Liver (tissue), 9 donors: ENCODE measurements around the gene HSPA12A. TPM values are rescaled to one million over a fixed set of nuclear protein-coding genes. Genes with fewer than 3 reads are reported as not detected.
A peak's percentile ranks its signal among the peaks of the same experiment; 100 is the strongest.

Experiments used
- DNase-seq: peaks from one replicate; pipeline ENCODE4 v3.0.0-alpha.2; 2017; ENCODE audit warnings: low spot score
- H3K27ac ChIP-seq, 2 donors: one replicate each; pipeline ENCODE4 v1.7.0; 2013; ENCODE audit warnings: inconsistent platforms in 2 of 2, low read length in 2 of 2, control low read depth in 1 of 2, low read depth in 1 of 2, mild to moderate bottlenecking in 1 of 2
- H3K27me3 ChIP-seq, 4 donors: one replicate each; pipeline versions ENCODE4 v1.6.1 to v1.7.0; 2013; ENCODE audit warnings: low read length in 3 of 4, inconsistent platforms in 1 of 4, mild to moderate bottlenecking in 1 of 4, moderate library complexity in 1 of 4; ENCODE audit not compliant: control insufficient read depth in 4 of 4, insufficient read depth in 4 of 4
- H3K36me3 ChIP-seq, 4 donors: one replicate each; pipeline versions ENCODE4 v1.6.1 to v1.7.0; 2013; ENCODE audit warnings: low read length in 3 of 4, mild to moderate bottlenecking in 3 of 4, low read depth in 1 of 4, moderate library complexity in 1 of 4; ENCODE audit not compliant: control insufficient read depth in 4 of 4, insufficient read depth in 3 of 4
- H3K4me1 ChIP-seq, 4 donors: one replicate each; pipeline versions ENCODE4 v1.6.1 to v1.7.0; 2013; ENCODE audit warnings: low read length in 3 of 4, mild to moderate bottlenecking in 3 of 4, moderate library complexity in 1 of 4; ENCODE audit not compliant: control insufficient read depth in 4 of 4, insufficient read depth in 4 of 4
- H3K4me3 ChIP-seq, 3 donors: one replicate each; pipeline versions ENCODE4 v1.6.1 to v1.7.0; 2013; ENCODE audit warnings: low read length in 3 of 3, control low read depth in 1 of 3, low read depth in 1 of 3, mild to moderate bottlenecking in 1 of 3
- H3K9ac ChIP-seq, 2 donors: one replicate each; pipeline ENCODE4 v1.7.0; 2013; ENCODE audit warnings: low read length in 2 of 2, mild to moderate bottlenecking in 2 of 2, moderate library complexity in 2 of 2, control low read depth in 1 of 2, low read depth in 1 of 2
- H3K9me3 ChIP-seq, 4 donors: one replicate each; pipeline versions ENCODE4 v1.6.1 to v1.7.0; 2013; ENCODE audit warnings: low read length in 3 of 4; ENCODE audit not compliant: control insufficient read depth in 4 of 4
- EGR1 ChIP-seq, 2 donors: IDR thresholded peaks; 2 replicates each; pipeline ENCODE4 v1.6.1; 2016 to 2018; ENCODE audit warnings: antibody characterized with exemption in 2 of 2, low read depth in 2 of 2
- FOXA1 ChIP-seq: IDR thresholded peaks from 2 replicates; pipeline ENCODE4 v1.6.1; 2016; ENCODE audit warnings: antibody characterized with exemption
- FOXA2 ChIP-seq: IDR thresholded peaks from 2 replicates; pipeline ENCODE4 v1.6.1; 2016; ENCODE audit warnings: antibody characterized with exemption
- GABPA ChIP-seq, 2 donors: IDR thresholded peaks in 1 of 2; conservative IDR thresholded peaks in 1 of 2; 2 replicates each; pipeline ENCODE4 v1.6.1; 2016; ENCODE audit warnings: antibody characterized with exemption in 2 of 2, mild to moderate bottlenecking in 1 of 2, moderate library complexity in 1 of 2
- HNF4G ChIP-seq: IDR thresholded peaks from 2 replicates; pipeline ENCODE4 v1.6.1; 2016; ENCODE audit warnings: antibody characterized with exemption
- JUND ChIP-seq, 2 donors: IDR thresholded peaks; 2 replicates each; pipeline ENCODE4 v1.6.1; 2016; ENCODE audit warnings: antibody characterized with exemption in 2 of 2
- NR2F2 ChIP-seq: IDR thresholded peaks from 2 replicates; pipeline ENCODE4 v1.6.1; 2016; ENCODE audit warnings: antibody characterized with exemption
- RAD21 ChIP-seq, 2 donors: IDR thresholded peaks; 2 replicates each; pipeline ENCODE4 v1.6.1; 2016; ENCODE audit warnings: antibody characterized with exemption in 2 of 2, mild to moderate bottlenecking in 2 of 2
- RXRA ChIP-seq, 2 donors: IDR thresholded peaks; 2 replicates each; pipeline ENCODE4 v1.6.1; 2017 to 2018; ENCODE audit warnings: antibody characterized with exemption in 2 of 2, mild to moderate bottlenecking in 1 of 2
- SP1 ChIP-seq: IDR thresholded peaks from 2 replicates; pipeline ENCODE4 v1.6.1; 2018; ENCODE audit warnings: antibody characterized with exemption, mild to moderate bottlenecking
- TAF1 ChIP-seq: conservative IDR thresholded peaks from 2 replicates; pipeline ENCODE4 v1.6.1; 2016; ENCODE audit warnings: antibody characterized with exemption, mild to moderate bottlenecking
- YY1 ChIP-seq: IDR thresholded peaks from 2 replicates; pipeline ENCODE4 v1.6.1; 2016; ENCODE audit warnings: antibody characterized with exemption, mild to moderate bottlenecking
- WGBS: extraction: QIAGEN DNeasy Blood & Tissue Kit; methylation state at CpG from one replicate; pipeline ENCODE4 v1.1.7; 2013; 5-methylcytosine and 5-hydroxymethylcytosine counted together
- polyA plus RNA-seq, 2 donors: library from polyadenylated mRNA; stranded (reverse) in 1 of 2; unstranded in 1 of 2; fragments of 200-250 nt in 1 of 2; fragments of >200 nt in 1 of 2; fragmentation: Nextera tagmentation in 1 of 2; extraction: Ambion mirVana in 1 of 2; gene quantifications; one replicate each; pipeline versions ENCODE4 v1.2.1 to v1.2.3, GENCODE V29; 2013 to 2015
- total RNA-seq, 2 donors: library from RNA; depleted of rRNA; stranded (reverse); fragments of >200 nt; gene quantifications; one replicate each; pipeline ENCODE4 v1.2.3, GENCODE V29; 2014
- TF ChIP-seq, protein P1 (sequence below): IDR thresholded peaks from 2 replicates; pipeline ENCODE4 v1.6.1; 2016; ENCODE audit warnings: antibody characterized with exemption
- TF ChIP-seq, protein P2 (sequence below): IDR thresholded peaks from 2 replicates; pipeline ENCODE4 v1.6.1; 2016; ENCODE audit warnings: antibody characterized with exemption, mild to moderate bottlenecking
- TF ChIP-seq, protein P3 (sequence below): IDR thresholded peaks from 2 replicates; pipeline ENCODE4 v1.6.1; 2016; ENCODE audit warnings: antibody characterized with exemption
- TF ChIP-seq, protein P4 (sequence below): fragments of 150-350 bp; IDR thresholded peaks from 2 replicates; pipeline ENCODE4 v1.5.1; 2017; ENCODE audit warnings: improper control_type of control experiment, low read depth, low read length; ENCODE audit not compliant: missing input control
- TF ChIP-seq, protein P5 (sequence below): IDR thresholded peaks from 2 replicates; pipeline ENCODE4 v1.6.1; 2016; ENCODE audit warnings: antibody characterized with exemption
- donor health status: healthy.
- donor health status: healthy.
- donor health status: healthy.
- donor health status: healthy.
- donor health status: healthy.

HSPA12A gene
- total and polyA plus RNA-seq, 4 donors, result 1.3 to 4.5 (median 1.6) TPM

DNA sequence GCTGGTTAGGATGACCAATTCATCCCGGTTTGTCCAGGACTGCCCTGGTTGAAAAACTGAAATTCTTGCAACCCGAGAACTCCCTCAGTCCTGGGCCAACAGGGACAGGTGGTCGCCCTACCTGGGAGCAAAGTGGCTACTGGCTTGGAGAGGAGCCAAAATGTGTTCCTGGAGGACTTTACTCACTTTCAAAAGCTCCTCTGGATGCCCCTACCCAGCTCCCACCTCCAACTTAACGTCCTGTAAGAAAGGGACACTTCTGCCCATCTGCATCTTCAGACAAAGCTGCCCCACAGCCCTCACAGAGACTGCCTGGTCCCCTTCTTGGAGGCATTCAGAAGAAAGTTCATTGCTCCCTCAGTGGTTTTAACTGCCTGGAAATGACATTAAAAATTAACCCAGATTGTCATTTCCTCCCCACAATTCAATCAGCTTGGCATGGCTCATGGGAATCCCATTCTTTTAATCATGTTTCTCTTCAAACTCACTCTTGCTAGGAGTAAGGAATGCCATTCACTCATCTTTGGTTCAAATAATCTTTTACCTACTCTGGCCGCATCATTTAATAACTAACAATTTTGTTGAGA is 24.0 kb upstream of the HSPA12A start:
- Histone ChIP-seq H3K27me3 (peaks cover 0 to 3% (median 0%) of the 10 kb centered on the region in 4 donors), H3K4me1 (peaks cover 0 to 13% (median 5%) of the 10 kb centered on the region in 4 donors), H3K36me3 (no peaks in the 10 kb centered on the region), H3K9me3 (peaks cover 0 to 6% (median 1%) of the 10 kb centered on the region in 4 donors), H3K4me3 (no peak overlapping the region), H3K9ac (no peak overlapping the region), H3K27ac (no peak overlapping the region)
- no peak for TF ChIP-seq NR2F2
- TF ChIP-seq RXRA (IDR thresholded peaks at IDR 0.05), result peak in 1 of 2 donors; percentile 41
- TF ChIP-seq, protein P1, sequence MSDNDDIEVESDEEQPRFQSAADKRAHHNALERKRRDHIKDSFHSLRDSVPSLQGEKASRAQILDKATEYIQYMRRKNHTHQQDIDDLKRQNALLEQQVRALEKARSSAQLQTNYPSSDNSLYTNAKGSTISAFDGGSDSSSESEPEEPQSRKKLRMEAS, result no peak
- DNase-seq, result no peak
- WGBS, result 65% methylated on average over 5 of the region's 5 CpGs

DNA sequence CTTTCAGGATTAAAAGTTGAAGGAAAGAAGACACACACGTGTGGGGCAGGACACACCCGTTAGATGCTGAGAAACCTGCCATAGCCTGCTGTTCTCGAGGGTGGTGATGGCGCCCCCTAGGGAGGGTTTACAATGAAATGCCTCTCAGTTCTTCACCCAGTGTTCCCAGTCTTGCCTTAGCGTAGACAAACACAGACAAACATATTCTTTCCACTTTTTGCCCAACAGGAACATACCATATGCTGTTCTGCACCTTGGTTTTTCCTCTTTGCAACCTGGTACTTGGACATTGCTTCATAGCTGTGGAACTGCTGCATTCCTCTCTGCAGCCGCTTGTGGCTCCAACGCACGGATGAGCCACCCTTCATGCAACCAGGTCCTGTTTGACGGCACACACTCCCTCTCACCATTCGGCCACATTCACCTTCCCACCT is 23.3 kb upstream of the HSPA12A start:
- 67% methylated on average over 10 of the region's 10 CpGs for WGBS
- peaks cover 0 to 13% (median 5%) of the 10 kb centered on the region in 4 donors for H3K4me1 ChIP-seq
- TF ChIP-seq EGR1 (IDR thresholded peaks at IDR 0.05; ENCODE audit: low read depth in 2 of 2) (no peak), NR2F2 (no peak), FOXA1 (no peak), TAF1 (no peak), FOXA2 (no peak), RAD21 (IDR thresholded peaks at IDR 0.05) (no peak), JUND (IDR thresholded peaks at IDR 0.05) (no peak), HNF4G (no peak), SP1 (no peak)
- TF ChIP-seq, protein P1, result no peak
- TF ChIP-seq, protein P2, sequence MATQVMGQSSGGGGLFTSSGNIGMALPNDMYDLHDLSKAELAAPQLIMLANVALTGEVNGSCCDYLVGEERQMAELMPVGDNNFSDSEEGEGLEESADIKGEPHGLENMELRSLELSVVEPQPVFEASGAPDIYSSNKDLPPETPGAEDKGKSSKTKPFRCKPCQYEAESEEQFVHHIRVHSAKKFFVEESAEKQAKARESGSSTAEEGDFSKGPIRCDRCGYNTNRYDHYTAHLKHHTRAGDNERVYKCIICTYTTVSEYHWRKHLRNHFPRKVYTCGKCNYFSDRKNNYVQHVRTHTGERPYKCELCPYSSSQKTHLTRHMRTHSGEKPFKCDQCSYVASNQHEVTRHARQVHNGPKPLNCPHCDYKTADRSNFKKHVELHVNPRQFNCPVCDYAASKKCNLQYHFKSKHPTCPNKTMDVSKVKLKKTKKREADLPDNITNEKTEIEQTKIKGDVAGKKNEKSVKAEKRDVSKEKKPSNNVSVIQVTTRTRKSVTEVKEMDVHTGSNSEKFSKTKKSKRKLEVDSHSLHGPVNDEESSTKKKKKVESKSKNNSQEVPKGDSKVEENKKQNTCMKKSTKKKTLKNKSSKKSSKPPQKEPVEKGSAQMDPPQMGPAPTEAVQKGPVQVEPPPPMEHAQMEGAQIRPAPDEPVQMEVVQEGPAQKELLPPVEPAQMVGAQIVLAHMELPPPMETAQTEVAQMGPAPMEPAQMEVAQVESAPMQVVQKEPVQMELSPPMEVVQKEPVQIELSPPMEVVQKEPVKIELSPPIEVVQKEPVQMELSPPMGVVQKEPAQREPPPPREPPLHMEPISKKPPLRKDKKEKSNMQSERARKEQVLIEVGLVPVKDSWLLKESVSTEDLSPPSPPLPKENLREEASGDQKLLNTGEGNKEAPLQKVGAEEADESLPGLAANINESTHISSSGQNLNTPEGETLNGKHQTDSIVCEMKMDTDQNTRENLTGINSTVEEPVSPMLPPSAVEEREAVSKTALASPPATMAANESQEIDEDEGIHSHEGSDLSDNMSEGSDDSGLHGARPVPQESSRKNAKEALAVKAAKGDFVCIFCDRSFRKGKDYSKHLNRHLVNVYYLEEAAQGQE, result no peak
- TF ChIP-seq, protein P3, sequence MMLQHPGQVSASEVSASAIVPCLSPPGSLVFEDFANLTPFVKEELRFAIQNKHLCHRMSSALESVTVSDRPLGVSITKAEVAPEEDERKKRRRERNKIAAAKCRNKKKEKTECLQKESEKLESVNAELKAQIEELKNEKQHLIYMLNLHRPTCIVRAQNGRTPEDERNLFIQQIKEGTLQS, result no peak
- no peaks in the 10 kb centered on the region for H3K36me3 ChIP-seq
- H3K4me3 ChIP-seq, result no peak overlapping the region
- H3K9ac ChIP-seq, result no peak overlapping the region
- DNase-seq, result no peak
- peaks cover 0 to 6% (median 1%) of the 10 kb centered on the region in 4 donors for H3K9me3 ChIP-seq
- no peak overlapping the region for H3K27ac ChIP-seq
- H3K27me3 ChIP-seq, result peaks cover 0 to 3% (median 0%) of the 10 kb centered on the region in 4 donors

DNA sequence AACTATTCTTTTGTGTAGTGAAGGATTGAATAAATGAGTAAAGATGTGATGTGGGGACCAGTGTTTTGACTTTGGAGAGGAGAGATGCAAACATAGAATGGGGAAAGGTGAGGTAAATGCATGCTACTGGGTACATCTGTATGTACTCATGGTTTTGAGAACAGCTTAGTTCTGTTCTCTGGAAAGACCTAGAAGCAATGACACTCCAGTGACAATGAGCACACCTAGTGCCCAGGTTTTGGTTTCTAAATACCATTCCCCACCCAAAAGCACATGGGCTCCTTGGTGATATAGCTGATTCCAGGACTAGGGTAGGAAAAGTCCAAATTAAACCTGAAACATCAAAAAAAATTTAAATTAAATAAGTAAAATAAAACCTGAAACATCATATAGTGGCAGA is 22.6 kb upstream of the HSPA12A start:
- no peak overlapping the region for H3K27ac ChIP-seq
- H3K27me3 ChIP-seq, result peaks cover 0 to 3% (median 0%) of the 10 kb centered on the region in 4 donors
- no peak overlapping the region for H3K9ac ChIP-seq
- peaks cover 0 to 13% (median 5%) of the 10 kb centered on the region in 4 donors for H3K4me1 ChIP-seq
- no peaks in the 10 kb centered on the region for H3K36me3 ChIP-seq
- no peak for DNase-seq
- H3K4me3 ChIP-seq, result no peak overlapping the region
- H3K9me3 ChIP-seq, result peaks cover 0 to 6% (median 1%) of the 10 kb centered on the region in 4 donors
- TF ChIP-seq, protein P4, sequence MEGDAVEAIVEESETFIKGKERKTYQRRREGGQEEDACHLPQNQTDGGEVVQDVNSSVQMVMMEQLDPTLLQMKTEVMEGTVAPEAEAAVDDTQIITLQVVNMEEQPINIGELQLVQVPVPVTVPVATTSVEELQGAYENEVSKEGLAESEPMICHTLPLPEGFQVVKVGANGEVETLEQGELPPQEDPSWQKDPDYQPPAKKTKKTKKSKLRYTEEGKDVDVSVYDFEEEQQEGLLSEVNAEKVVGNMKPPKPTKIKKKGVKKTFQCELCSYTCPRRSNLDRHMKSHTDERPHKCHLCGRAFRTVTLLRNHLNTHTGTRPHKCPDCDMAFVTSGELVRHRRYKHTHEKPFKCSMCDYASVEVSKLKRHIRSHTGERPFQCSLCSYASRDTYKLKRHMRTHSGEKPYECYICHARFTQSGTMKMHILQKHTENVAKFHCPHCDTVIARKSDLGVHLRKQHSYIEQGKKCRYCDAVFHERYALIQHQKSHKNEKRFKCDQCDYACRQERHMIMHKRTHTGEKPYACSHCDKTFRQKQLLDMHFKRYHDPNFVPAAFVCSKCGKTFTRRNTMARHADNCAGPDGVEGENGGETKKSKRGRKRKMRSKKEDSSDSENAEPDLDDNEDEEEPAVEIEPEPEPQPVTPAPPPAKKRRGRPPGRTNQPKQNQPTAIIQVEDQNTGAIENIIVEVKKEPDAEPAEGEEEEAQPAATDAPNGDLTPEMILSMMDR, result no peak
- TF ChIP-seq, protein P3, result no peak
- TF ChIP-seq JUND (IDR thresholded peaks at IDR 0.05), result no peak
- TF ChIP-seq GABPA (IDR thresholded peaks at IDR 0.05 in 1 of 2, conservative IDR thresholded peaks at IDR 0.05 in 1 of 2), result no peak
- TF ChIP-seq, protein P5, sequence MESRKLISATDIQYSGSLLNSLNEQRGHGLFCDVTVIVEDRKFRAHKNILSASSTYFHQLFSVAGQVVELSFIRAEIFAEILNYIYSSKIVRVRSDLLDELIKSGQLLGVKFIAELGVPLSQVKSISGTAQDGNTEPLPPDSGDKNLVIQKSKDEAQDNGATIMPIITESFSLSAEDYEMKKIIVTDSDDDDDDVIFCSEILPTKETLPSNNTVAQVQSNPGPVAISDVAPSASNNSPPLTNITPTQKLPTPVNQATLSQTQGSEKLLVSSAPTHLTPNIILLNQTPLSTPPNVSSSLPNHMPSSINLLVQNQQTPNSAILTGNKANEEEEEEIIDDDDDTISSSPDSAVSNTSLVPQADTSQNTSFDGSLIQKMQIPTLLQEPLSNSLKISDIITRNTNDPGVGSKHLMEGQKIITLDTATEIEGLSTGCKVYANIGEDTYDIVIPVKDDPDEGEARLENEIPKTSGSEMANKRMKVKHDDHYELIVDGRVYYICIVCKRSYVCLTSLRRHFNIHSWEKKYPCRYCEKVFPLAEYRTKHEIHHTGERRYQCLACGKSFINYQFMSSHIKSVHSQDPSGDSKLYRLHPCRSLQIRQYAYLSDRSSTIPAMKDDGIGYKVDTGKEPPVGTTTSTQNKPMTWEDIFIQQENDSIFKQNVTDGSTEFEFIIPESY, result no peak
- TF ChIP-seq FOXA2, result no peak
- TF ChIP-seq, protein P1, result no peak
- TF ChIP-seq EGR1 (IDR thresholded peaks at IDR 0.05; ENCODE audit: low read depth in 2 of 2), result no peak
- TF ChIP-seq YY1, result no peak
- no peak for TF ChIP-seq RAD21 (IDR thresholded peaks at IDR 0.05)
